ENCODE results near the gene CHTF8. TPM values are rescaled to one million over a fixed set of nuclear protein-coding genes. Genes with fewer than 3 reads are reported as not detected.
A peak's percentile ranks its signal among the peaks of the same experiment; 100 is the strongest.

Gene CHTF8
- total and polyA plus RNA-seq, 12 donors = 17.2 to 80.6 (median 53.6) TPM

DNA sequence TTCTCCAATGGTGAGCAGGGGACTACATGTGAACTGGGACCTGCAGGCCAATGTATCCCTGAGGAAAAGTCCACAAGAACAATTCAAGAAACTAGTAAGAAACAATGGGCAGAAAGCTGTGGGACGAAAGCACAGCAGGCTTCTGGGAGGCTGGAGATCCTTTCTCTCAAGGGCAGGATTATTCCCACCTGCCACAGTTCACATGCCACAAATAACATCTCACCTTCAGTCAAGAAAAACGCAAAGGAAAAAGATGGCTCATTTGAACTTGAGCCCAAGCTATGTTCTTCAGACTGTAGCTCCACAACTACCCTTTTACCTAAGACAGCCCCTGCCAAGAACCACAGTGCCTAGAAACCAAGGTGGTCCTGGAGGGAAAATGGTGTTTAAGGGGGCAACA, 13.9 kb downstream of the CHTF8 start:
- Histone ChIP-seq H3K9me3 (no peaks in the 10 kb centered on the region), H3K27me3 (no peaks in the 10 kb centered on the region), H3K36me3 (peaks cover 0 to 85% (median 24%) of the 10 kb centered on the region in 9 donors), H3K4me1 (peaks cover 6 to 44% (median 27%) of the 10 kb centered on the region in 9 donors), H3K27ac (peak overlapping the region in 1 of 10 donors; percentile 76), H3K4me3 (no peak overlapping the region)
- ATAC-seq = no peak
- TF ChIP-seq, protein P1, sequence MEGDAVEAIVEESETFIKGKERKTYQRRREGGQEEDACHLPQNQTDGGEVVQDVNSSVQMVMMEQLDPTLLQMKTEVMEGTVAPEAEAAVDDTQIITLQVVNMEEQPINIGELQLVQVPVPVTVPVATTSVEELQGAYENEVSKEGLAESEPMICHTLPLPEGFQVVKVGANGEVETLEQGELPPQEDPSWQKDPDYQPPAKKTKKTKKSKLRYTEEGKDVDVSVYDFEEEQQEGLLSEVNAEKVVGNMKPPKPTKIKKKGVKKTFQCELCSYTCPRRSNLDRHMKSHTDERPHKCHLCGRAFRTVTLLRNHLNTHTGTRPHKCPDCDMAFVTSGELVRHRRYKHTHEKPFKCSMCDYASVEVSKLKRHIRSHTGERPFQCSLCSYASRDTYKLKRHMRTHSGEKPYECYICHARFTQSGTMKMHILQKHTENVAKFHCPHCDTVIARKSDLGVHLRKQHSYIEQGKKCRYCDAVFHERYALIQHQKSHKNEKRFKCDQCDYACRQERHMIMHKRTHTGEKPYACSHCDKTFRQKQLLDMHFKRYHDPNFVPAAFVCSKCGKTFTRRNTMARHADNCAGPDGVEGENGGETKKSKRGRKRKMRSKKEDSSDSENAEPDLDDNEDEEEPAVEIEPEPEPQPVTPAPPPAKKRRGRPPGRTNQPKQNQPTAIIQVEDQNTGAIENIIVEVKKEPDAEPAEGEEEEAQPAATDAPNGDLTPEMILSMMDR (IDR thresholded peaks at IDR 0.05) = no peak
- WGBS, 2 donors = 89 to 93% methylated on average over 2 of the region's 2 CpGs
- no peak for DNase-seq
- intact Hi-C loops (cut with DNase I) = loop anchor here in 3 of 10 donors (10.0 kb wide), 3 partner anchors 124 to 594 kb away; partner anchors contain the start of gene TANGO6 (in 1 of the 3)

GRCh38 chr16:69116906-69117305, 15.5 kb downstream of the CHTF8 start:
- intact Hi-C loops (cut with DNase I) = loop anchor here in 3 of 10 donors (10.0 kb wide), 3 partner anchors 122 to 592 kb away; partner anchors contain the start of gene TANGO6 (in 1 of the 3)
- peak in 4 of 8 donors; percentile 42 to 73 (median 59) for ATAC-seq
- no peak for DNase-seq
- H3K4me1 ChIP-seq = peaks cover 6 to 53% (median 27%) of the 10 kb centered on the region in 9 donors
- H3K36me3 ChIP-seq = peaks cover 0 to 83% (median 24%) of the 10 kb centered on the region in 9 donors
- no peaks in the 10 kb centered on the region for H3K27me3 ChIP-seq
- WGBS, 2 donors = 58 to 59% methylated on average over 6 of the region's 6 CpGs
- H3K9me3 ChIP-seq = no peaks in the 10 kb centered on the region
- TF ChIP-seq, protein P1 (IDR thresholded peaks at IDR 0.05) = no peak
- H3K4me3 ChIP-seq = no peak overlapping the region
- H3K27ac ChIP-seq = peak overlapping the region in 6 of 10 donors; percentile 9 to 76 (median 48)

GRCh38 chr16:69116256-69116875, 16.0 kb downstream of the CHTF8 start:
- H3K27ac ChIP-seq = peak overlapping the region in 6 of 10 donors; percentile 9 to 76 (median 48)
- no peak overlapping the region for H3K4me3 ChIP-seq
- WGBS, 2 donors = 74 to 78% methylated on average over 7 of the region's 7 CpGs
- TF ChIP-seq, protein P1 (IDR thresholded peaks at IDR 0.05) = no peak
- no peak for DNase-seq
- H3K27me3 ChIP-seq = no peaks in the 10 kb centered on the region
- H3K9me3 ChIP-seq = no peaks in the 10 kb centered on the region
- ATAC-seq = no peak
- peaks cover 0 to 79% (median 24%) of the 10 kb centered on the region in 9 donors for H3K36me3 ChIP-seq
- peaks cover 6 to 58% (median 27%) of the 10 kb centered on the region in 9 donors for H3K4me1 ChIP-seq
- intact Hi-C loops (cut with DNase I) = loop anchor here in 3 of 10 donors (10.0 kb wide), 3 partner anchors 122 to 592 kb away; partner anchors contain the start of gene TANGO6 (in 1 of the 3)

GRCh38 chr16:69115837-69116236, 16.6 kb downstream of the CHTF8 start:
- Histone ChIP-seq H3K4me1 (peaks cover 6 to 60% (median 27%) of the 10 kb centered on the region in 9 donors), H3K27me3 (no peaks in the 10 kb centered on the region), H3K4me3 (no peak overlapping the region), H3K36me3 (peaks cover 0 to 73% (median 26%) of the 10 kb centered on the region in 9 donors), H3K27ac (peak overlapping the region in 2 of 10 donors; percentile 68 to 76), H3K9me3 (no peaks in the 10 kb centered on the region)
- DNase-seq (no peak), ATAC-seq (no peak)
- intact Hi-C loops (cut with DNase I) = loop anchor here in 3 of 10 donors (10.0 kb wide), 3 partner anchors 121 to 591 kb away; partner anchors contain the start of gene TANGO6 (in 1 of the 3)
- WGBS, 2 donors = 76 to 83% methylated on average over 1 of the region's 1 CpG
- TF ChIP-seq, protein P1 (IDR thresholded peaks at IDR 0.05) = no peak
